ENCODE measurements around the gene MORF4L1. TPM values are rescaled to one million over a fixed set of nuclear protein-coding genes. Genes with fewer than 3 reads are reported as not detected.
"Not testable (repeated sequence)": the region's sequence is repeated elsewhere in the genome, so short reads cannot be mapped to it uniquely, and the experiment has no call there.

The MORF4L1 gene
- polyA plus RNA-seq, 1 donor from 2014 or later = 1,505 TPM

DNA sequence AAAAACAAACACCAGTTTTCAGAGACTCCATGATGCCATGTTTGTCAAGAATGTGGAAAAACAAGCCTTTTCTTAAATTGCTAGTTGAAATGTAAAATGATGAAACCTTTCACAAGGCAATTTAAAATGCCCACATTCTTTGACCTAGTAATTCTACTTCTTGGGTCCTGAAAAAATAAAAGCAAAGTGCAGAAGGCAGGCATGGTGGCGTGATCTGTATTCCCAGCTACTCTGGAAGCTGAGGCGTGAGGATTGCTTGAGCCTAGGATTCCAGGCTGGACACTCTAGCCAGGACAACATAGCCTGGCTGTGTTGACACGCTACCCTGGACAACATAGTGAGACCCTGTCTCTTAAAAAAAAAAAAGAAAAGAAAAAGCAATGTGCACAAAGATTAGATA lies 4.3 kb upstream of the MORF4L1 start:
- H3K9ac ChIP-seq (ENCODE audit: low read length) = no peak overlapping the region
- no peaks in the 10 kb centered on the region for H3K27me3 ChIP-seq (ENCODE audit: insufficient read depth, low read depth, low read length)
- no peak overlapping the region for H2AFZ ChIP-seq (ENCODE audit: low read depth, low read length)
- H4K20me1 ChIP-seq (ENCODE audit: insufficient read depth) = no peaks in the 10 kb centered on the region
- no peaks in the 10 kb centered on the region for H3K79me2 ChIP-seq (replicated peaks; ENCODE audit: insufficient read depth, low read length)
- no peak overlapping the region for H3K27ac ChIP-seq (ENCODE audit: low read length)
- no peak for TF ChIP-seq SMC3 (conservative IDR thresholded peaks at IDR 0.05; ENCODE audit: poor library complexity)
- TF ChIP-seq EZH2 (IDR thresholded peaks at IDR 0.05; ENCODE audit: borderline replicate concordance, insufficient read depth, low read length, poor library complexity, severe bottlenecking) = no peak
- no peak for TF ChIP-seq EP300 (conservative IDR thresholded peaks at IDR 0.05; ENCODE audit: poor library complexity, severe bottlenecking)
- TF ChIP-seq RAD21 (conservative IDR thresholded peaks at IDR 0.05) = no peak
- TF ChIP-seq, protein P1, sequence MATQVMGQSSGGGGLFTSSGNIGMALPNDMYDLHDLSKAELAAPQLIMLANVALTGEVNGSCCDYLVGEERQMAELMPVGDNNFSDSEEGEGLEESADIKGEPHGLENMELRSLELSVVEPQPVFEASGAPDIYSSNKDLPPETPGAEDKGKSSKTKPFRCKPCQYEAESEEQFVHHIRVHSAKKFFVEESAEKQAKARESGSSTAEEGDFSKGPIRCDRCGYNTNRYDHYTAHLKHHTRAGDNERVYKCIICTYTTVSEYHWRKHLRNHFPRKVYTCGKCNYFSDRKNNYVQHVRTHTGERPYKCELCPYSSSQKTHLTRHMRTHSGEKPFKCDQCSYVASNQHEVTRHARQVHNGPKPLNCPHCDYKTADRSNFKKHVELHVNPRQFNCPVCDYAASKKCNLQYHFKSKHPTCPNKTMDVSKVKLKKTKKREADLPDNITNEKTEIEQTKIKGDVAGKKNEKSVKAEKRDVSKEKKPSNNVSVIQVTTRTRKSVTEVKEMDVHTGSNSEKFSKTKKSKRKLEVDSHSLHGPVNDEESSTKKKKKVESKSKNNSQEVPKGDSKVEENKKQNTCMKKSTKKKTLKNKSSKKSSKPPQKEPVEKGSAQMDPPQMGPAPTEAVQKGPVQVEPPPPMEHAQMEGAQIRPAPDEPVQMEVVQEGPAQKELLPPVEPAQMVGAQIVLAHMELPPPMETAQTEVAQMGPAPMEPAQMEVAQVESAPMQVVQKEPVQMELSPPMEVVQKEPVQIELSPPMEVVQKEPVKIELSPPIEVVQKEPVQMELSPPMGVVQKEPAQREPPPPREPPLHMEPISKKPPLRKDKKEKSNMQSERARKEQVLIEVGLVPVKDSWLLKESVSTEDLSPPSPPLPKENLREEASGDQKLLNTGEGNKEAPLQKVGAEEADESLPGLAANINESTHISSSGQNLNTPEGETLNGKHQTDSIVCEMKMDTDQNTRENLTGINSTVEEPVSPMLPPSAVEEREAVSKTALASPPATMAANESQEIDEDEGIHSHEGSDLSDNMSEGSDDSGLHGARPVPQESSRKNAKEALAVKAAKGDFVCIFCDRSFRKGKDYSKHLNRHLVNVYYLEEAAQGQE (IDR thresholded peaks at IDR 0.05; ENCODE audit: borderline replicate concordance) = no peak
- TF ChIP-seq, protein P2, sequence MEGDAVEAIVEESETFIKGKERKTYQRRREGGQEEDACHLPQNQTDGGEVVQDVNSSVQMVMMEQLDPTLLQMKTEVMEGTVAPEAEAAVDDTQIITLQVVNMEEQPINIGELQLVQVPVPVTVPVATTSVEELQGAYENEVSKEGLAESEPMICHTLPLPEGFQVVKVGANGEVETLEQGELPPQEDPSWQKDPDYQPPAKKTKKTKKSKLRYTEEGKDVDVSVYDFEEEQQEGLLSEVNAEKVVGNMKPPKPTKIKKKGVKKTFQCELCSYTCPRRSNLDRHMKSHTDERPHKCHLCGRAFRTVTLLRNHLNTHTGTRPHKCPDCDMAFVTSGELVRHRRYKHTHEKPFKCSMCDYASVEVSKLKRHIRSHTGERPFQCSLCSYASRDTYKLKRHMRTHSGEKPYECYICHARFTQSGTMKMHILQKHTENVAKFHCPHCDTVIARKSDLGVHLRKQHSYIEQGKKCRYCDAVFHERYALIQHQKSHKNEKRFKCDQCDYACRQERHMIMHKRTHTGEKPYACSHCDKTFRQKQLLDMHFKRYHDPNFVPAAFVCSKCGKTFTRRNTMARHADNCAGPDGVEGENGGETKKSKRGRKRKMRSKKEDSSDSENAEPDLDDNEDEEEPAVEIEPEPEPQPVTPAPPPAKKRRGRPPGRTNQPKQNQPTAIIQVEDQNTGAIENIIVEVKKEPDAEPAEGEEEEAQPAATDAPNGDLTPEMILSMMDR (IDR thresholded peaks at IDR 0.05; ENCODE audit: poor library complexity, severe bottlenecking) = no peak
- TF ChIP-seq TAF1 (IDR thresholded peaks at IDR 0.05; ENCODE audit: low read depth) = no peak
- TF ChIP-seq POLR2AphosphoS5 (IDR thresholded peaks at IDR 0.05) = no peak
- H3K9me3 ChIP-seq (ENCODE audit: low read length) = no peaks in the 10 kb centered on the region
- H3F3A ChIP-seq (ENCODE audit: insufficient read depth, low read length, poor library complexity, severe bottlenecking) = no peaks in the 10 kb centered on the region
- H3K4me2 ChIP-seq (ENCODE audit: low read length) = no peak overlapping the region
- H3K9me2 ChIP-seq (ENCODE audit: insufficient read depth, low read length) = no peaks in the 10 kb centered on the region
- no peak overlapping the region for H3K4me3 ChIP-seq (ENCODE audit: low read length)
- no peaks in the 10 kb centered on the region for H3K36me3 ChIP-seq (ENCODE audit: insufficient read depth, low read length)

DNA sequence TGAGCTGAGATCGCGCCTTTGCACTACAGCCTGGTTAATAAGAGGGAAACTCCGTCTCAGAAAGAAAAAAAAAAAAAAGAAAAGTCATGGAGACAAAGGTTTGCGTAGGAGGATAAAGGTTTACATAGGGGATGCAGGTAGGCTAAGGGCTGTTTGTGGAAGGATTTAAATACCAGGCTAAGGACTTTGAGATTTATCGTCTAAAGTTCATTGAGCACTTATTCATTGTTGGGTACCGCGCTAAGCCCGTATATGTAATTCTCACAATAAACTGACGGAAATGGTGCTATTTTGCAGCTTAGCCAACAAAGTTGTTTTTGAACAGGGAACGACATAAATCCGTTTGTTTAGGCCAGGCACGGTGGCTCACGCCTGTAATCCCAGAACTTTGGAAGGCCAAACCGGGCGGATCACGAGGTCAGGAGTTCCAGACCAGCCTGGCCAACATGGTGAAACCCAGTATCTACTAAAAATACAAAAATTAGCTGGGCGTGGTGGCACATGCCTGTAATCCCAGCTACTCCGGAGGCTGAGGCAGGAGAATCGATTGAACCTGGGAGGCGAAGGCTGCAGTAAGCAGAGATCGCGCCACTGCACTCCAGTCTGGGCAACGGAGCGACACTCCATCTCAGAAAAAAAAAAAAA lies 1.1 kb upstream of the MORF4L1 start:
- peak overlapping the region; percentile 88 for H2AFZ ChIP-seq (ENCODE audit: low read depth, low read length)
- H3K27ac ChIP-seq (ENCODE audit: low read length) = peak overlapping the region; percentile 100
- H3K9me3 ChIP-seq (ENCODE audit: low read length); H3K27me3 ChIP-seq (ENCODE audit: insufficient read depth, low read depth, low read length); H3K9me2 ChIP-seq (ENCODE audit: insufficient read depth, low read length); H3K36me3 ChIP-seq (ENCODE audit: insufficient read depth, low read length); H3F3A ChIP-seq (ENCODE audit: insufficient read depth, low read length, poor library complexity, severe bottlenecking): not testable (repeated sequence)
- peaks cover 30% of the 10 kb centered on the region for H3K79me2 ChIP-seq (replicated peaks; ENCODE audit: insufficient read depth, low read length)
- peak overlapping the region; percentile 90 for H3K9ac ChIP-seq (ENCODE audit: low read length)
- H3K4me3 ChIP-seq (ENCODE audit: low read length) = peak overlapping the region; percentile 69
- H3K4me2 ChIP-seq (ENCODE audit: low read length) = peak overlapping the region; percentile 86
- H4K20me1 ChIP-seq (ENCODE audit: insufficient read depth) = peaks cover 21% of the 10 kb centered on the region
